22Rv1 (cell line): ENCODE measurements around the gene IRF4.

Experiments
- H3K27ac ChIP-seq: fragments of 450-650 bp; 2 replicates; pipeline ENCODE4 v1.5.1; 2017
- CTCF ChIP-seq: fragments of 450-650 bp; IDR thresholded peaks from 2 replicates; pipeline ENCODE4 v1.5.1; 2017; ENCODE audit warnings: mild to moderate bottlenecking
- ZFX ChIP-seq: fragments of 450-650 bp; IDR thresholded peaks from 2 replicates; pipeline ENCODE4 v1.6.1; 2017; ENCODE audit warnings: antibody characterized with exemption, borderline replicate concordance

IRF4 gene

DNA sequence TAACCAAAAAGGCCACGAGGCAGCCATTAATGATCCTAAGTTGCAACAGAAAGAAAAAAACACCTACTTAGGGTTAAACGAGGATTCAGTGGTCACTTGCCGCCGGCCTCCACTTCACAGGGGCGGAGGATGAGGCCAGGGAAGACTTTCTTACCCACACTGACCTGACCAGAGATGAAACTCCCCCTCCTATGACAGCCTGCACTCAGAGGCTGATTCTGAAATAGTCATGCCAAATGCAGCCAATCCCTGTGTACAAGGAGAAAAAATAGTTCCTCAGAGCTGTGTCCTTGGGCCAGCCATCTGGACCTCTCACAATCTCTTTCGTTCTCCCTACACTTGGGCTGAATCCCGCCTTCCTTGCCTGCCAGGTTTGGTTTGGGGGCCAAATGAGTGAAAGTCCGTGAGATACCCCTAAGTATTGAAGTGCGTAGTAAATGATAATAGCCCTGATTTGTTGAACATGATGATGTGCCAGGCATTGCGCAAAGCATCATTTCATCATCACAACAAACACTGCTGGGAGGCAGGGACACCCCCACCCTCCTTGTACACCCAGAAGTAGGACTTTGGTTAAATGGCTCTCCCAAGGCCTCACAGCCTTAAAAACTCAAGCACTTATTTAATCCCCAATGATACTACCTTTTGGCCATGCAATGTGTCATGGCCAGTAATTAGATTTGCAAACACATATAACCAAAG lies 3.2 kb upstream of the IRF4 start:
- H3K27ac ChIP-seq = no peak overlapping the region
- TF ChIP-seq ZFX (no peak), CTCF (no peak)

DNA sequence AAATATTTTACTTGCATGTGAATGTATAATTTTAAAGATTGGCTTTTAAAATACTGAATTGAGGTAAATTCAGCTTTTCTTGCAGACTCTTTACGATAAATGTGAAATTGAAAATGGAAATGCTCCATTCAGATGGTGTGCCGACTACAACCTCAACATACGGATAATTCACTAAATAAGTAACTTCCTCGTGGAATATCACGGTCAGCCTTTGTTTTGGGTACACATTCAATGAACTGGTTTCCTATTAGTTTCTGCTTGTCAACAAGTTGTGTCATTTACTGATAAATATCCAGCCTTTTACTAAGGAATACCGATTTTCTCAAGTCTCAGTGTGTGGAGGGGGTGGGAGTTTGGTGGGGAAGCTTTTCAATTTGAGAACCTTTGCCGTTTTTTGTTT lies 2.4 kb upstream of the IRF4 start:
- no peak overlapping the region for H3K27ac ChIP-seq
- no peak for TF ChIP-seq CTCF
- no peak for TF ChIP-seq ZFX

GRCh38 chr6:389622-390021 lies 1.9 kb upstream of the IRF4 start:
- TF ChIP-seq CTCF (no peak), ZFX (no peak)
- H3K27ac ChIP-seq = no peak overlapping the region

GRCh38 chr6:390914-391558 lies 516 bp upstream of the IRF4 start:
- H3K27ac ChIP-seq = no peak overlapping the region
- TF ChIP-seq CTCF (no peak), ZFX (no peak)

- TF ChIP-seq CTCF (no peak), ZFX (no peak)
- H3K27ac ChIP-seq = no peak overlapping the region
Measured at GRCh38 chr6:392441-393390, 1.2 kb downstream of the IRF4 start.

DNA sequence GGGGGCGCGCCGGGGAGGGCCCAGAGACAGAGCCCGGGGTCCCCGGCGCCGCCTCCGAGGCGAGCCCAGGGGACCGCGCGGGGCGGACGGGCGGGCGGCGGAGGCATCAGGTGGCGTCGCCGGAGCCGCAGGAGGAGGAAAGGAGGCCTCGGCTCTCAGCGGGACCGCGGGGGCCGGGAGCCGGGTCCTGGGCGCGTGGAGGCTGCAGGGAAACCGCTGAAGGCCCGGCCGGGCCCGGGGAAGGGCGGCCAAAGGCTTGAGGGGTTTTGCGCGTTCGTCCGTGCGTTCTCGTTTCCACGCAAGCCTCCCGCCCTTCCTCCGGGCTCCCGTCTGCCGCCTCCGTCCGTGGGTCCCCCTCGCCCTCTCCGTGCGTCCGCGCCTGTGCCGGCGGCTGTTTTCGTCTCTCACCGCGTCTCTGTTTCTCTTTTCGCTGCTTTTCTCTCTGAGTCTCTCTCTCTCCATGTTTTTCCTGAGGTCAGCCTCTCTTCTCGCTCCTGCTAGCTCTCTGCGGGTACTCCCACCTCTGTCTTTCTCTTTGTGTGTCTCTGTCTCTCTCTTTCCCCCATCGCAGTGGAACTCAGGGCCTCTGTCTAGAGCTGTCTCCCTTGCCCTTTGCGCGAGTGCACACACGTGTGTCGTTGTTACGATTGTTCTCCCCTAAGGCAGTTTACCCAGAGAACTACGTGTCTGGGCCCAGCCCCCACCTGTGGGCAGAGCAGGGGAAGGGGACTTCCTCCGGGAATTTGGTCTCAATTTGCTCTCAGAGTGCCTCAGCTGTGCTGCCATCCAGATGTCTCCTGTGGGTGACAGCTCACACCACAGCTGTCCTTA lies 2.1 kb downstream of the IRF4 start:
- TF ChIP-seq CTCF (no peak), ZFX (no peak)
- no peak overlapping the region for H3K27ac ChIP-seq
